HG03159 (cell line): ENCODE results near the gene PDE4D.
A peak's percentile ranks its signal among the peaks of the same experiment; 100 is the strongest.

Experiments
- ATAC-seq: cut with Tn5 transposase; IDR thresholded peaks from one replicate; pipeline ENCODE4 v1.9.1; 2021; ENCODE audit warnings: mild to moderate bottlenecking, moderate library complexity; ENCODE audit not compliant: unreplicated experiment

PDE4D gene

GRCh38 chr5:59133764-59134261 is 759.7 kb downstream of the PDE4D start:
- ATAC-seq: no peak

DNA sequence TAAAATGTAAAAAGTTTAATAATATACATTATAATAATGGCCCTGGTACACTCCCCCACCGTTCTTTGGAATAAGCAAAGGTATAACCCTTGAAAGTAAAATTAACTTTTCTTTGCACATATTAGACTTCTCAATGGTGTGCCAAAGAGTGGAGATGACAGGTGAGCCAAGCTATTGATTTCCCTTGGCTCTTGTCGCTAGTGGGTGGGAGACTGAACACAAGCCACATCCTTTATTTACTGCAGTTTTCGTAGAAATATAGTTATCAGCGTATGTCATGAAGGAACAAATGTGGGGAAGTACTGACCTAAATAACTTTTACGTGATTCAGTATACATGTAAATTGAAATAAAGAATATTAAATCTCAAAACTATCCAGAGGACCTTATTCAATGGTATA is 761.4 kb downstream of the PDE4D start:
- no peak for ATAC-seq

GRCh38 chr5:59130431-59130830 is 763.1 kb downstream of the PDE4D start:
- no peak for ATAC-seq

GRCh38 chr5:59128646-59129290 is 764.8 kb downstream of the PDE4D start:
- no peak for ATAC-seq

- peak; percentile 23 for ATAC-seq
These were observed 766.6 kb downstream of the PDE4D start for GRCh38 chr5:59126708-59127573.

GRCh38 chr5:59126016-59126707 is 767.4 kb downstream of the PDE4D start:
- ATAC-seq: no peak

DNA sequence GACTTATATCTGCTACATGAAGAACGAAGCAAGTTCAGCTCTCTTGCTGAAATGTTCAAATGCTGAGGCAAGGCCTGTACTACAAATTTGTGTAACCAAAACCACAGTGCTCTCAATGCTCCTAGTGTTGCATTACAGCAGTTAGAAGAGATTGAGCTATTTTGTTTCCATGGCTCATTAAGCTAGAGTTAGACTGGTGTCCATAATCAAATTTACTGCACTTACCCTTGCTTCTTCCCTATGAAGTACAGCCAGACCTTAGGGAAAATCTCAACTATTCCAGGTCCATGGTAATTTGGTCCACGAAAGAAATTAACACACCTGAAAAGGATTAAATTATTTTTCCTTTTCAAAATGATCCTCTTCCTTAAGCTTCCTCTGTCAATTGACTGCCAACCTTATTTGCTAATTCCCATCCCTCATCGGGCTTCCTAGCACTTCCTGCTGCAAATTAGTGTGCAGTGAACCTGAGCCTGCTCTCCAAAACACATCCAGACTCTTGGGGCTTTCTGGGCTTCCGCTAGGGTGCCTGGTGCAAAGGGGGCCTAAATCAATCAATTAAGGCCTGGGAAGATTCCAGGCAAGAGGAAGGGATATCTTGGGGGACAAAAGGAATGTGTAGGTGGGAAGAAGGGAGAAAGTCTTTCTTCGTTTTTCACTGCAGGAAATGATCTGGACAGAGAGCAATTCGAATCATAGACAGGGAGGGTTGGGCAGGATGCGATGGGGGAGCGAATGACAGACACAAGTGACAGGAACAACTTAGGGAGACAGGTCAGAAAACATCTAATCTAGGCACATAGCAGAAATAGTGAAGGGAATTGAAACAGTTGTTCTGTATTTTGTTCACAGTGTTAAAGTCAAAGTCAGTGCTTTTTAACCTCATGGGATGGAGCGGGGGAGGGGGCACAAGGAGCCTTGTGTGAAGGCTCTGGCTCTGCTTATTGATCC is 768.2 kb downstream of the PDE4D start:
- no peak for ATAC-seq

DNA sequence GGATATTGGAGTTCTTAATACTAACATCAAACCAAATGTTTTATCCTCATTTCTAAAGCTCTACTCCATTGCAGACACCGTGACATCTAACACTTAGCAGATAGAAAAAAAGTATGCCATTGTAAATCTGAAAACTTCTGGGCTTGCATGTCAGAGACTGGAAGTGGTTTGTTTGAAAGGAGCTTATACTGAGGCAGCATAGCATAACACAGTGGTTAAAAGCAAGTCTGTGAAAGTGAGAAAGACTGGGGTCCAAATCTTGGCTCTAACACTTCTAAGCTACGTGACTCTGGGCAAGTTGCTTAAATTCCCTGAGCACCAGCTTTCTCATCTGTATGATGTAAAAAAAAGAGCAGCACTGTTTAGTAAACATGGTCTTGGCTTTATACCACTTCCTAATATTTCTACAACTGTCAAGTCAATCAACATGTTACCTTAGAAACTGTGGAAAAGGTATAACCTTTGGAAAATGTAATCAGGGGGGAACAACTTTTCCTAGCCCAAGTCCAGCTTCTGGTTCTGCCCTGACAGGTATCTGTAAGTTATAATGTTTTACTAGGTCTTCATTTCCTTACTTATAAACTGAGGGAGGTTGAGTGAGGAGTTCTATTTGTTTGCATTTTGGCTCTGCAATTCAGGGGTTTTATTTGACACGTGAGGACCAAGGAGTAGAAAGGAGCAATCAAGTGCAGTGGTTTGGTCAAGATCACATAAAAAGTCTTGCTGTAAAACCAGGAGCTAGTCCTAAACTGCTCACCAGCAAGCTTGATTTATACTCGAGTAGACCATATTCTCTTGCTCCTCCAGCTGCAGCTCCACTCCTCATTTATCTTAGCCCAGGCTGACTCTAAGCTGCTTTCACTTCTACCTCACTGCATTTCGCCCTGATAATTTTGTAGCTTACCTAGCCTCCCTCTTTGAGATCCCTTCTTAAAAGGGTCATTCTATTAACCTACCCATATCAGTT is 769.6 kb downstream of the PDE4D start:
- ATAC-seq: no peak

DNA sequence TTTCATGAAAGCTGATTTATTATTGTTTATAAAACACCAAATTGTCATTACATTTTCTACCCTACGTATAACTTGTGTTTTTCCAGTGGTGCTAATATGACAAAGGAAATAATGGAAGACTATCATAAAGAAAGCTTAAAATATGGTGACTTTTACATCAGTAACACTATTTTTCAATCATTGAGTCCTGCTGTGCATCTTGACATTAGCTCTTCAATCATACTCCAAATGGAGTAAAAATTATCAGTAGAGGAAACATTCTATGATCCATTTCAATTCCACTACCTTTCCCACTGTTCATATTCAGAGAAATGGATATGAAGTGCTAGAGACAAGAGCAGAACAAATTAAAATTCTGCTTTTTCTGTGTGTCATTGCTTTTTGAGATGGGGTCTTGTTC is 774.0 kb downstream of the PDE4D start:
- no peak for ATAC-seq

DNA sequence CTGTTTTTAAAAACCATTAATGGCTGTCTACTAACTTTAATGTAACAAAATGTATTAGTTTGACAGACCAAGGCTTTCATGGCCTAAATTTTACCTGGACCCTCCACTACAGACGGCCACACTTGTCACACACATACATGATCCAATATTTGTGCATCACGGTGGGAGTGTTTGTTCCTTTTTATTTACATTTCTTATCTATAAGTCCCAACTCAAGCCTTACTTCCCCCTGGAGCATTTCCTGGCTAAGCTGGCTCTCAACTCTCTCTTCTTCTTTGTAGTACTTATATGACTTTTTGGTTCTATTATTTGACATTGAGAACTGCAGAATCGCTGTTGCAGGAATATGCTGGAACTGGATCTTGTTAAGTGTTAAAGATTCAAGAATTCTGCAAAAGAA is 776.2 kb downstream of the PDE4D start:
- no peak for ATAC-seq

GRCh38 chr5:59116231-59116865 is 777.2 kb downstream of the PDE4D start:
- no peak for ATAC-seq

GRCh38 chr5:59115345-59115744 is 778.2 kb downstream of the PDE4D start:
- no peak for ATAC-seq

DNA sequence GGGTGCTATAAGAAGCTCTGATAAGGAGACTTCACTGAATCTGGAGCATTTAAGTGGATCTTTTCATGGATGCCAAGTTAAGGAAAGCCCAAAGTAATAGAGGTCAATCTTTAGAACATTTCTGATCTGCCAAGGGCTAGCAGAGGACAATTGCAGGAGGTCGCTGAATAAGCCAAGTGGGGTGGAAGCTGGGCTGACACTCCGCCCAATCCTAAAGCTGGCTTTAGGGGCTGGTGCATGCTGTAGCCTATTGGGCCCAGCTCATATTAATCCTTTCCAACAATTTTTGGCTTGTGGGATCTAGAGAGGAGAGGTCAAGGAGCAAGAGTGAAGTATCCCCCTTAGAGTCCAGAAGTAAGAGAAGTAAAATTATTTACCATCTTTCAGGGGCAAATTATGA is 784.1 kb downstream of the PDE4D start:
- ATAC-seq: no peak

DNA sequence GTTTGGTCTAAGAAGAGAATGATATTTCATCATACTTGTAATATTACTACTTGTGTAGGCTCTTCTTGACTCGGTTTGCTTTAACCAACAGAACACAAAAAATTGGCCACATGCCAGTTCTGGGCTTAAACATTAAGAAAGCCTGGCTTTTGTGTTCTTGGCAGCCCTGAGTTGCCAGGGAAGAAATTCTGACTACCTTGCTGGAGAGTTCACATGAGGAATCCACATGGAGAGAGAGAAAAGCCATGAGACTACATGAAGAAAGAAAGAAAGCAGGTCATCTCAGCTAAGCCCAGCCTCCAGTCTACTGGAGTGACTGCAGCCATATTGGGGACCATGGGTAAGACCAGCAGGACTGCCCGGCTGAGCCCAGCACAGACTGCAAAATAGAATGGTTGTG is 785.8 kb downstream of the PDE4D start:
- ATAC-seq: no peak

GRCh38 chr5:59104400-59105127 is 789.0 kb downstream of the PDE4D start:
- ATAC-seq: no peak

DNA sequence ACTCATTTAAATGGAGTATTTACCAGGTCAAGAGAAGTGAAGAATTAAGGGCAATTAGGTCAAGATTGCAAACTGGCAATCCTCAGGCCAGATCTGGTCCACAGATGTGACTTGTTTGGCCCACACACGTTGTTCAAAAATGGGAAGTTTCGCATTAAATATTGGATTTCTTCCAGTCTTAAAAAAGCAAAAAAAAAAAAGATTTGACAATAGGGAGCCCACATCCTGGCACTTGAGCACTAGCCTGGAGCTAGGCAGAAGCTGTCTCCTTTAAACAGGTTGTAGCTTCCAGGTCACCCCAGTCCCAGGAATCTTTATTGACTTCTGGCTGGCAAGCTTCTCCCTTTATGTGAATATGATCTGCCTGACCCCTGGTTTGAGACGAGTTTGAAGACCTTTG is 790.2 kb downstream of the PDE4D start:
- ATAC-seq: no peak

GRCh38 chr5:59102437-59102836 is 791.1 kb downstream of the PDE4D start:
- ATAC-seq: no peak

GRCh38 chr5:59100875-59101274 is 792.7 kb downstream of the PDE4D start:
- ATAC-seq: no peak
